A549 (cell line): Measurements from ENCODE around the gene REV1. TPM values are rescaled to one million over a fixed set of nuclear protein-coding genes. Genes with fewer than 3 reads are reported as not detected.

Experiments used
- ATAC-seq, 2 experiments: fragments of 200-7000 bp in 1 of 2; fragments of >200 bp in 1 of 2; cut with Nextera tagmentation in 1 of 2; cut with Tn5 transposase in 1 of 2; 3 replicates each; pipeline versions ENCODE4 v1.8.0 to v1.9.1; 2018 to 2020; ENCODE audit warnings: mild to moderate bottlenecking in 1 of 2, moderate library complexity in 1 of 2
- CTCF ChIA-PET: fragments of 300-600 bp; sonication (Branson Sonifier 250); formaldehyde crosslinking; extraction: SDS; loops from one replicate; lab custom pipeline; 2021; ENCODE audit warnings: antibody characterized with exemption, inconsistent platforms; lab: Yijun Ruan, JAX
- POLR2A ChIA-PET: fragments of 350-600 bp; formaldehyde crosslinking; extraction: SDS; loops from one replicate; lab custom pipeline; 2021; ENCODE audit warnings: antibody characterized with exemption, inconsistent platforms; lab: Yijun Ruan, JAX
- DNase-seq, 2 experiments: peaks; one replicate each; pipeline versions ENCODE4 v3.0.0 to v3.0.0-alpha.2; 2011 to 2016; ENCODE audit warnings: low read depth in 1 of 2, low spot score in 1 of 2
- FAIRE-seq: peaks from 2 replicates; lab custom pipeline; 2011; peaks lifted over from hg19 to GRCh38; lab: Jason Lieb, UNC
- H3K27ac ChIP-seq, 2 experiments: fragments of >200 bp; sonication (Bioruptor Twin); formaldehyde crosslinking; 3 replicates each; pipeline ENCODE4 v1.5.1; 2016 to 2017
- H3K4me1 ChIP-seq: fragments of >200 bp; sonication (Bioruptor Twin); formaldehyde crosslinking; 3 replicates; pipeline ENCODE4 v1.6.1; 2016
- H3K4me2 ChIP-seq: fragments of >200 bp; sonication (Bioruptor Twin); formaldehyde crosslinking; 3 replicates; pipeline ENCODE4 v1.6.1; 2016
- H3K4me3 ChIP-seq: fragments of >200 bp; sonication (Bioruptor Twin); formaldehyde crosslinking; 3 replicates; pipeline ENCODE4 v1.5.1; 2016
- H3K9me3 ChIP-seq: fragments of >200 bp; sonication (Bioruptor Twin); formaldehyde crosslinking; 3 replicates; pipeline ENCODE4 v1.6.1; 2016
- ATOH8 ChIP-seq: fragments of 250-450 bp; sonication (Bioruptor Pico); IDR thresholded peaks from 2 replicates; pipeline ENCODE4 v1.5.0; 2020; ENCODE audit warnings: low read depth, mild to moderate bottlenecking, moderate library complexity
- BHLHE40 ChIP-seq: IDR thresholded peaks from 2 replicates; pipeline ENCODE4 v1.6.1; 2012; ENCODE audit warnings: low read depth, low read length, inconsistent platforms
- CBX8 ChIP-seq: fragments of 200-600 bp; sonication (generic); IDR thresholded peaks from 2 replicates; pipeline ENCODE4 v1.6.1; 2016
- CEBPB ChIP-seq, 2 experiments: fragments of >200 bp in 1 of 2; sonication (Bioruptor Twin) in 1 of 2; formaldehyde crosslinking in 1 of 2; IDR thresholded peaks; 2 replicates each; pipeline ENCODE4 v1.6.1; 2012 to 2016
- CHD2 ChIP-seq: fragments of 150-350 bp; IDR thresholded peaks from 2 replicates; pipeline ENCODE4 v1.6.1; 2014; ENCODE audit warnings: low read length; ENCODE audit not compliant: partially characterized antibody
- EP300 ChIP-seq, 2 experiments: fragments of >200 bp; sonication (Bioruptor Twin); formaldehyde crosslinking; IDR thresholded peaks; 2 replicates in 1 of 2; 3 replicates in 1 of 2; pipeline ENCODE4 v1.6.1; 2016 to 2017
- ESRRA ChIP-seq: fragments of 150-350 bp; IDR thresholded peaks from 2 replicates; pipeline ENCODE4 v1.6.1; 2014; ENCODE audit warnings: mild to moderate bottlenecking, low read length, borderline replicate concordance
- FOSB ChIP-seq: fragments of 250-450 bp; sonication (Bioruptor Pico); IDR thresholded peaks from 2 replicates; pipeline ENCODE4 v1.5.0; 2020; ENCODE audit warnings: mild to moderate bottlenecking, moderate library complexity
- FOXS1 ChIP-seq: fragments of 250-450 bp; sonication (Bioruptor Pico); IDR thresholded peaks from 2 replicates; pipeline ENCODE4 v1.5.0; 2020; ENCODE audit warnings: mild to moderate bottlenecking, moderate library complexity
- HDAC2 ChIP-seq: fragments of 200-600 bp; sonication (generic); IDR thresholded peaks from 2 replicates; pipeline ENCODE4 v1.6.1; 2016
- HEYL ChIP-seq: fragments of 250-450 bp; sonication (Bioruptor Pico); IDR thresholded peaks from 2 replicates; pipeline ENCODE4 v1.8.0; 2021; ENCODE audit warnings: mild to moderate bottlenecking, moderate library complexity
- HMGXB4 ChIP-seq: fragments of 250-450 bp; sonication (Bioruptor Pico); IDR thresholded peaks from 2 replicates; pipeline ENCODE4 v1.5.0; 2021; ENCODE audit warnings: mild to moderate bottlenecking, moderate library complexity, borderline replicate concordance
- HOXA7 ChIP-seq: fragments of 250-450 bp; sonication (Bioruptor Pico); IDR thresholded peaks from 2 replicates; pipeline ENCODE4 v1.5.0; 2020; ENCODE audit warnings: mild to moderate bottlenecking, moderate library complexity
- HOXB5 ChIP-seq: fragments of 250-450 bp; sonication (Bioruptor Pico); IDR thresholded peaks from 2 replicates; pipeline ENCODE4 v1.5.0; 2020; ENCODE audit warnings: mild to moderate bottlenecking, moderate library complexity
- JUN ChIP-seq, 2 experiments: fragments of >200 bp; sonication (Bioruptor Twin); formaldehyde crosslinking; IDR thresholded peaks; 2 replicates in 1 of 2; 3 replicates in 1 of 2; pipeline ENCODE4 v1.6.1; 2016 to 2017
- KDM5A ChIP-seq: fragments of 200-600 bp; sonication (generic); IDR thresholded peaks from 2 replicates; pipeline ENCODE4 v1.6.1; 2016; ENCODE audit warnings: antibody characterized with exemption, mild to moderate bottlenecking
- MAFK ChIP-seq: fragments of 450-650 bp; IDR thresholded peaks from 2 replicates; pipeline ENCODE4 v1.6.1; 2014; ENCODE audit not compliant: partially characterized antibody
- MAX ChIP-seq: IDR thresholded peaks from 2 replicates; pipeline ENCODE4 v1.6.1; 2012
- NR3C1 ChIP-seq: fragments of >200 bp; sonication (Bioruptor Twin); formaldehyde crosslinking; IDR thresholded peaks from 3 replicates; pipeline ENCODE4 v1.6.1; 2017
- PHF8 ChIP-seq: fragments of 200-600 bp; sonication (generic); IDR thresholded peaks from 2 replicates; pipeline ENCODE4 v1.6.1; 2016; ENCODE audit warnings: low read depth, mild to moderate bottlenecking, antibody characterized with exemption, moderate library complexity, borderline replicate concordance
- POLR2AphosphoS2 ChIP-seq: conservative IDR thresholded peaks from 2 replicates; pipeline ENCODE4 v1.6.1; 2012; ENCODE audit warnings: low read length, improper control_type of control experiment, inconsistent platforms
- RARB ChIP-seq: fragments of 250-450 bp; sonication (Bioruptor Pico); IDR thresholded peaks from 2 replicates; pipeline ENCODE4 v1.8.0; 2021; ENCODE audit warnings: mild to moderate bottlenecking, moderate library complexity
- RCOR1 ChIP-seq: fragments of 150-350 bp; IDR thresholded peaks from 2 replicates; pipeline ENCODE4 v1.6.1; 2014; ENCODE audit warnings: antibody characterized with exemption, low read length, low read depth
- REST ChIP-seq: fragments of 200-600 bp; sonication (generic); IDR thresholded peaks from 2 replicates; pipeline ENCODE4 v1.6.1; 2016; ENCODE audit warnings: antibody characterized with exemption, mild to moderate bottlenecking, moderate library complexity
- TFCP2L1 ChIP-seq: fragments of 250-450 bp; sonication (Bioruptor Pico); IDR thresholded peaks from 2 replicates; pipeline ENCODE4 v1.5.0; 2021; ENCODE audit warnings: mild to moderate bottlenecking
- USF2 ChIP-seq: fragments of 450-650 bp; IDR thresholded peaks from 2 replicates; pipeline ENCODE4 v1.6.1; 2014; ENCODE audit warnings: antibody characterized with exemption
- ZSCAN20 ChIP-seq: fragments of 250-450 bp; sonication (Bioruptor Pico); IDR thresholded peaks from 2 replicates; pipeline ENCODE4 v1.8.0; 2022; ENCODE audit warnings: mild to moderate bottlenecking, moderate library complexity
- WGBS: methylation state at CpG from one replicate; pipeline ENCODE4 v1.1.6; 2017; ENCODE audit errors: missing lambda C conversion rate; 5-methylcytosine and 5-hydroxymethylcytosine counted together
- polyA plus RNA-seq, 4 experiments: library from polyadenylated mRNA; depleted of rRNA in 3 of 4; stranded (reverse); fragments of >200 nt; fragmentation: RNase III in 1 of 4; extraction: RNeasy Plus Mini Kit Qiagen cat#74134 plus additional on column Dnase treatment in 1 of 4; gene quantifications; 2 replicates in 3 of 4; 3 replicates in 1 of 4; pipeline ENCODE4 v1.2.3, GENCODE V29; 2011 to 2017

REV1 gene
- polyA plus RNA-seq, 2 of the 4 experiments (the other 2 are of a cell fraction), result 12.8 to 36.2 TPM

- 88% methylated on average over 2 of the region's 2 CpGs for WGBS
- H3K27ac ChIP-seq, result no peak overlapping the region
- H3K4me2 ChIP-seq, result no peak overlapping the region
- no peak overlapping the region for H3K4me3 ChIP-seq
- H3K4me1 ChIP-seq, result no peaks in the 10 kb centered on the region
- ATAC-seq (no peak), DNase-seq (no peak)
- ChIA-PET CTCF (interaction anchor here (1.0 kb wide), 1 partner anchor 11 kb away, joined by 3 read pairs; no protein-coding TSS in a partner anchor), POLR2A (no interaction called here)
- no peaks in the 10 kb centered on the region for H3K9me3 ChIP-seq
- TF ChIP-seq PHF8 (no peak), HDAC2 (no peak), JUN (IDR thresholded peaks at IDR 0.05) (no peak), ATOH8 (CRISPR knock-in tag) (no peak), BHLHE40 (no peak), TFCP2L1 (CRISPR knock-in tag) (no peak), CHD2 (no peak), POLR2AphosphoS2 (no peak), MAX (no peak), RARB (no peak), HMGXB4 (CRISPR knock-in tag) (no peak), MAFK (no peak), REST (no peak), ZSCAN20 (CRISPR knock-in tag) (no peak), CEBPB (IDR thresholded peaks at IDR 0.05) (no peak), KDM5A (no peak), HEYL (CRISPR knock-in tag) (no peak), HOXB5 (CRISPR knock-in tag) (no peak), FOXS1 (no peak)
- TF ChIP-seq, all 56 proteins: peak for 0
- no peak for FAIRE-seq
Measured at GRCh38 chr2:99388892-99389291, 100.9 kb downstream of the REV1 start.

- POLR2A ChIA-PET, result no interaction called here
- 91% methylated on average over 2 of the region's 2 CpGs for WGBS
- Histone ChIP-seq H3K4me2 (no peak overlapping the region), H3K4me3 (no peak overlapping the region), H3K9me3 (no peaks in the 10 kb centered on the region)
- TF ChIP-seq CBX8 (no peak), BHLHE40 (no peak), REST (no peak), MAX (no peak), ESRRA (no peak), USF2 (no peak), FOSB (CRISPR knock-in tag) (no peak), EP300 (IDR thresholded peaks at IDR 0.05) (no peak), HOXA7 (CRISPR knock-in tag) (no peak), NR3C1 (no peak), RCOR1 (no peak)
- TF ChIP-seq, all 56 proteins: peak for 0
- ATAC-seq (no peak), FAIRE-seq (no peak), DNase-seq (no peak)
- H3K4me1 ChIP-seq, result no peaks in the 10 kb centered on the region
- CTCF ChIA-PET, result interaction anchor here (1.5 kb wide), 1 partner anchor 10 kb away, joined by 4 read pairs; no protein-coding TSS in a partner anchor
- no peak overlapping the region for H3K27ac ChIP-seq
Measured at GRCh38 chr2:99386011-99386410, 103.8 kb downstream of the REV1 start.
